Neuronal stem cell (in vitro differentiated cells): ENCODE results near the gene HSFX2.
"Not testable (repeated sequence)": the region's sequence is repeated elsewhere in the genome, so short reads cannot be mapped to it uniquely, and the experiment has no call there.

Source experiments
- DNase-seq: peaks from one replicate; pipeline ENCODE4 v3.0.0-alpha.2; 2013; ENCODE audit warnings: low spot score
- H2AFZ ChIP-seq: one replicate; pipeline ENCODE4 v1.6.1; 2013; ENCODE audit warnings: mild to moderate bottlenecking, low read length, inconsistent platforms
- H2AK5ac ChIP-seq: 2 replicates; pipeline ENCODE4 v1.6.1; 2013; ENCODE audit warnings: low read depth, mild to moderate bottlenecking, inconsistent platforms, low read length, moderate library complexity, mixed read lengths
- H2BK120ac ChIP-seq: 2 replicates; pipeline ENCODE4 v1.6.1; 2013; ENCODE audit warnings: low read depth, mild to moderate bottlenecking, inconsistent platforms, low read length, moderate library complexity, mixed read lengths
- H2BK12ac ChIP-seq: one replicate; pipeline ENCODE4 v1.6.1; 2013; ENCODE audit warnings: low read length, inconsistent platforms
- H2BK15ac ChIP-seq: 2 replicates; pipeline ENCODE4 v1.6.1; 2013; ENCODE audit warnings: mild to moderate bottlenecking, low read length, inconsistent platforms, mixed read lengths
- H2BK5ac ChIP-seq: one replicate; pipeline ENCODE4 v1.6.1; 2013; ENCODE audit warnings: inconsistent platforms, mild to moderate bottlenecking, low read length, moderate library complexity
- H3K14ac ChIP-seq: one replicate; pipeline ENCODE4 v1.6.1; 2013; ENCODE audit warnings: low read length, inconsistent platforms
- H3K18ac ChIP-seq: 2 replicates; pipeline ENCODE4 v1.6.1; 2013; ENCODE audit warnings: low read length, inconsistent platforms
- H3K23ac ChIP-seq: 2 replicates; pipeline ENCODE4 v1.6.1; 2013; ENCODE audit warnings: low read depth, mild to moderate bottlenecking, mixed read lengths, low read length, inconsistent platforms; ENCODE audit not compliant: poor library complexity
- H3K27ac ChIP-seq: replicated peaks from 3 replicates; pipeline ENCODE4 v1.5.1; 2013; ENCODE audit warnings: low read length, inconsistent platforms
- H3K27me3 ChIP-seq, 3 experiments: 2 replicates each; pipeline ENCODE4 v1.6.1; 2013; ENCODE audit warnings: low read length in 3 of 3, mild to moderate bottlenecking in 2 of 3, inconsistent platforms in 1 of 3, low read depth in 1 of 3, mixed read lengths in 1 of 3, moderate library complexity in 1 of 3; ENCODE audit not compliant: control insufficient read depth in 3 of 3, insufficient read depth in 3 of 3
- H3K36me3 ChIP-seq, 2 donors: replicated peaks in 1 of 2; 2 replicates each; pipeline ENCODE4 v1.6.1; 2013; ENCODE audit warnings: low read length in 2 of 2; ENCODE audit not compliant: control insufficient read depth in 2 of 2, insufficient read depth in 2 of 2
- H3K4ac ChIP-seq: 2 replicates; pipeline ENCODE4 v1.6.1; 2013; ENCODE audit warnings: inconsistent platforms, mild to moderate bottlenecking, low read length, moderate library complexity
- H3K4me1 ChIP-seq, 2 donors: 1 replicate in 1 of 2; 2 replicates in 1 of 2; pipeline ENCODE4 v1.6.1; 2013; ENCODE audit warnings: low read length in 2 of 2, low read depth in 1 of 2; ENCODE audit not compliant: control insufficient read depth in 2 of 2, insufficient read depth in 1 of 2
- H3K4me2 ChIP-seq: one replicate; pipeline ENCODE4 v1.6.1; 2013; ENCODE audit warnings: mild to moderate bottlenecking, low read length, inconsistent platforms; ENCODE audit not compliant: insufficient read depth, poor library complexity, severe bottlenecking
- H3K4me3 ChIP-seq, 2 donors: 2 replicates each; pipeline ENCODE4 v1.5.1; 2013; ENCODE audit warnings: low read length in 2 of 2, mild to moderate bottlenecking in 2 of 2, inconsistent platforms in 1 of 2, moderate library complexity in 1 of 2
- H3K79me1 ChIP-seq: one replicate; pipeline ENCODE4 v1.6.1; 2013; ENCODE audit warnings: low read depth, mild to moderate bottlenecking, inconsistent platforms, low read length, moderate library complexity
- H3K9ac ChIP-seq: one replicate; pipeline ENCODE4 v1.6.1; 2013; ENCODE audit warnings: mild to moderate bottlenecking, low read depth, low read length, inconsistent platforms; ENCODE audit not compliant: poor library complexity
- H3K9me3 ChIP-seq, 2 donors: replicated peaks in 1 of 2; 2 replicates each; pipeline versions ENCODE3 to v1.6.1; 2013; ENCODE audit warnings: low read length in 2 of 2, mild to moderate bottlenecking in 2 of 2, inconsistent platforms in 1 of 2, low read depth in 1 of 2, mixed read lengths in 1 of 2, moderate library complexity in 1 of 2; ENCODE audit not compliant: control insufficient read depth in 2 of 2, insufficient read depth in 1 of 2
- H4K8ac ChIP-seq: one replicate; pipeline ENCODE4 v1.6.1; 2013; ENCODE audit warnings: low read depth, mild to moderate bottlenecking, inconsistent platforms, low read length, moderate library complexity
- H4K91ac ChIP-seq: one replicate; pipeline ENCODE4 v1.6.1; 2013; ENCODE audit warnings: low read length, low read depth, mild to moderate bottlenecking, inconsistent platforms; ENCODE audit not compliant: poor library complexity
- WGBS, 2 donors: extraction: QIAGEN DNeasy Blood & Tissue Kit; methylation state at CpG; one replicate each; pipeline ENCODE4 v1.1.7; 2013; ENCODE audit warnings: missing lambda C conversion rate in 2 of 2, mixed read lengths in 1 of 2; ENCODE audit not compliant: insufficient read length in 2 of 2, insufficient replicate concordance in 1 of 2; ENCODE audit errors: extremely low coverage in 2 of 2; 5-methylcytosine and 5-hydroxymethylcytosine counted together

The HSFX2 gene

DNA sequence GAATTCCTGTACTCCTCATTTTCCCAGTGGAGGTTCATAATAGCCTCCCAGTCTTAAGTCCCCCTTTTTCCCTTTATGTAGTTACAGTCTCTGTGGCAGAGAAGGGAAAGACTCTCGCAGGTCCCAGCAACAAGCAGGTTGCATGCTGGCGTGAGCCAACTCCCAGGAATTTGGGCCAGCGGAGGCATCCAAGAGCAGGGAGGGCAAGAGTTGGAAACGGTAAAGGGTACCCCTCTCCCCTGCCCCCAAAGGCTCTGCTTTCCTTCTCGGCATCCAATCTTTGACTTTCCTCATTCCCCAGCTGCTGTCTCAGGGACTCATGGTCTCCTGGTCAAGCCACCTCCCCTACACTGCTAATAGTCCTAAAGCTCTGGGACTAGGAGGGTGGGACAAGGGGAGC is 15.4 kb upstream of the HSFX2 start:
- no peaks in the 10 kb centered on the region for H3K79me1 ChIP-seq
- H3K9ac ChIP-seq: no peak overlapping the region
- H2AK5ac ChIP-seq: no peak overlapping the region
- no peak overlapping the region for H3K4me2 ChIP-seq
- no peak overlapping the region for H2BK15ac ChIP-seq
- no peak overlapping the region for H2BK12ac ChIP-seq
- H2BK5ac ChIP-seq: no peak overlapping the region
- H3K27ac ChIP-seq: no peak overlapping the region
- no peak overlapping the region for H2AFZ ChIP-seq
- H3K14ac ChIP-seq: no peak overlapping the region
- H4K8ac ChIP-seq: no peak overlapping the region
- no peak overlapping the region for H3K4ac ChIP-seq
- H3K9me3 ChIP-seq: no peaks in the 10 kb centered on the region
- H3K4me3 ChIP-seq: no peak overlapping the region
- no peak overlapping the region for H2BK120ac ChIP-seq
- H3K18ac ChIP-seq: no peak overlapping the region
- DNase-seq: no peak
- no peak overlapping the region for H3K23ac ChIP-seq
- H4K91ac ChIP-seq: no peak overlapping the region
- peaks cover 3 to 23% of the 10 kb centered on the region in 2 donors for H3K36me3 ChIP-seq
- WGBS, 2 donors: no CpG with 5 or more reads among the region's 5 CpGs
- no peaks in the 10 kb centered on the region for H3K27me3 ChIP-seq
- H3K4me1 ChIP-seq: no peaks in the 10 kb centered on the region

DNA sequence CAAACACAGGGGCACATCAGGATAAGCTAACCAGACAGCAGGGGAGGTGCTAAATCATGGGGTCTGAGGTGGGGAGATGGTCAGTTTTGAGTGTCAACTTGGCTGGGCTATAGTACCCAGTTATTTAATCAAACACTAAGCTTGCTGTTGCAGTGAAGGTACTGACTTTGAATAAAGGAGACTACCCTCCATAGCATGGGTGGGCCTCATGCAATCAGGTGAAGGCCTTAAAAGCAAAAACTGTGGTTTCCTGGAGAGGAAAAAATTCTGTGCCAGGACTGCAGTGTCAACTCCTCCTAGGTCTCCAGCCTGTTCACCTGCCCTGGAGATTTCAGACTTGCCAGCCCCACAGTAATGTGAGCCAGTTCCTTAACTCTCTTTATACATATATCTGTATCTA is 12.6 kb upstream of the HSFX2 start:
- Histone ChIP-seq H4K8ac (no peak overlapping the region), H3K36me3 (peaks cover 3 to 23% of the 10 kb centered on the region in 2 donors), H3K4me1 (no peaks in the 10 kb centered on the region), H3K23ac (no peak overlapping the region), H3K4me2 (no peak overlapping the region), H2AFZ (no peak overlapping the region), H2BK5ac (no peak overlapping the region), H3K4ac (no peak overlapping the region), H3K79me1 (no peaks in the 10 kb centered on the region), H3K14ac (no peak overlapping the region), H4K91ac (no peak overlapping the region), H2BK12ac (no peak overlapping the region), H3K9ac (no peak overlapping the region), H2BK120ac (no peak overlapping the region), H3K4me3 (no peak overlapping the region), H3K27ac (no peak overlapping the region), H2AK5ac (no peak overlapping the region), H2BK15ac (no peak overlapping the region), H3K9me3 (no peaks in the 10 kb centered on the region), H3K18ac (no peak overlapping the region), H3K27me3 (no peaks in the 10 kb centered on the region)
- no peak for DNase-seq

DNA sequence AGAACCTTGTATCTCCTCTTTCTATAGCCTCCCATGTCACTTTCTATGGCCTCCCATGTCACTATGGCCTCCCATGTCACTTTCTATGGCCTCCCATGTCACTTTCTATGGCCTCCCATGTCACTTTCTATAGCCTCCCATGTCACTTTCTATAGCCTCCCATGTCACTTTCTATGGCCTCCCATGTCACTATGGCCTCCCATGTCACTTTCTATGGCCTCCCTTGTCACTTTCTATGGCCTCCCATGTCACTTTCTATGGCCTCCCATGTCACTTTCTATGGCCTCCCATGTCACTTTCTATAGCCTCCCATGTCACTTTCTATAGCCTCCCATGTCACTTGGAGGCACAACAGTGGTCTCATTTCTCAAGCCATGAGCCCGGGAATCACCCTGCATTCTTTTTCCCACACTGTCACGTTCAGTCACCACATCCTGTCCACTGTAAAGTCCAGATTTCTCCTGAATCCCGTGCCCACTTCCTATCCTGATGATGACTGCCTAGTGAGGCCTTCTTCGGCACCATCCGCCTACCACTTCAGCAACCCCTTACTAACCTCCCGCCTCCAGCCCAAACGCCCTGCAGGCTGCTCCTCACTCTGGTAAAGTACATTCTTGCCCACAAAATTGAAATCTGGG is 10.3 kb upstream of the HSFX2 start:
- not testable (repeated sequence) for H3K27ac ChIP-seq, H2BK12ac ChIP-seq, H3K23ac ChIP-seq, H2AK5ac ChIP-seq, H3K27me3 ChIP-seq, H3K18ac ChIP-seq, H3K79me1 ChIP-seq, H3K9ac ChIP-seq, H3K4me2 ChIP-seq, H2BK5ac ChIP-seq, H2BK15ac ChIP-seq, H2BK120ac ChIP-seq, H3K14ac ChIP-seq, H3K4ac ChIP-seq, H2AFZ ChIP-seq, H4K91ac ChIP-seq, H4K8ac ChIP-seq, H3K4me1 ChIP-seq, H3K4me3 ChIP-seq, DNase-seq, H3K9me3 ChIP-seq
- peaks cover 3 to 23% of the 10 kb centered on the region in 2 donors for H3K36me3 ChIP-seq
- WGBS, 2 donors: no CpG with 5 or more reads among the region's 7 CpGs

DNA sequence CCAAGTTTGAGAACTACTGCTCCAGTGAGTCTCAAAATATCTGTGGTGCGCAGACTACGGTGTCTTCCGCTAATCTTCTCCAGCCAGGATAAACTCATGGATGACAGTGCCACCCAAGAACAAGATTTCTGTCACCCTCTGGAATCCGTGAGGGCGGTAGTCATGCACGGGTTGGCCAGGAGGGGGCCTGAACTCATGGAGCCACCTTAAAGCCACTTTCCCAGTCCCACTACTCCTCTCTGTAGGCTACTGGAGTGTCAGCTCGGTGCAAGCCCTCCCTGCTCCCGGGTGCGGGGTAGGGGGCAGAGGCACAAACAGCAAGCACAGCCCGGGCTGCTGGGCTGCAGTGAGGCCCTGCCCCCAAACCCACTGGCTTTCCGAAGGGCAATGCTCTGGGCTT is 3.5 kb upstream of the HSFX2 start:
- not testable (repeated sequence) for H3K4me3 ChIP-seq, H3K27ac ChIP-seq, H3K4me1 ChIP-seq, H3K23ac ChIP-seq, H2BK15ac ChIP-seq, H3K27me3 ChIP-seq, H2BK5ac ChIP-seq, H2BK120ac ChIP-seq, DNase-seq, H2AK5ac ChIP-seq, H2AFZ ChIP-seq, H3K18ac ChIP-seq, H3K4ac ChIP-seq, H3K4me2 ChIP-seq, H3K14ac ChIP-seq, H2BK12ac ChIP-seq, H3K9me3 ChIP-seq, H4K91ac ChIP-seq, H3K36me3 ChIP-seq, H3K9ac ChIP-seq, H4K8ac ChIP-seq, H3K79me1 ChIP-seq
- no CpG with 5 or more reads among the region's 11 CpGs for WGBS, 2 donors
